ENCODE results near the gene ACAP2. TPM values are rescaled to one million over a fixed set of nuclear protein-coding genes. Genes with fewer than 3 reads are reported as not detected.
"Not testable (repeated sequence)": the region's sequence is repeated elsewhere in the genome, so short reads cannot be mapped to it uniquely, and the experiment has no call there.

ACAP2 gene
- total and polyA plus RNA-seq, 4 donors: 11.2 to 146 (median 38.7) TPM

GRCh38 chr3:195356151-195357086 is 86.4 kb downstream of the ACAP2 start:
- DNase-seq (peak in 1 of 3 donors; percentile 24), ATAC-seq (ENCODE audit: insufficient read depth, low FRiP score) (no peak)
- H3K9ac ChIP-seq (ENCODE audit: insufficient read depth in 1 of 2, low read length in 2 of 2): no peak overlapping the region
- H3K27me3 ChIP-seq (ENCODE audit: control insufficient read depth in 3 of 3, insufficient read depth in 3 of 3, low read length in 2 of 3): no peaks in the 10 kb centered on the region
- TF ChIP-seq CTCF (IDR thresholded peaks at IDR 0.05; ENCODE audit: control extremely low read depth, extremely low read depth): no peak
- H3K4me1 ChIP-seq (ENCODE audit: control insufficient read depth in 5 of 5, insufficient read depth in 5 of 5, low read length in 5 of 5): peaks cover 0 to 5% (median 0%) of the 10 kb centered on the region in 5 donors
- no peak overlapping the region for H3K4me3 ChIP-seq
- H3K9me3 ChIP-seq (ENCODE audit: control insufficient read depth in 4 of 4, insufficient read depth in 3 of 4, low read length in 3 of 4): no peaks in the 10 kb centered on the region
- peaks cover 0 to 5% (median 2%) of the 10 kb centered on the region in 4 donors for H3K36me3 ChIP-seq (ENCODE audit: control insufficient read depth in 4 of 4, insufficient read depth in 4 of 4, low read length in 4 of 4)
- 89 to 90% methylated on average over 16 of the region's 16 CpGs for WGBS, 2 donors
- H3K27ac ChIP-seq (ENCODE audit: low read depth in 1 of 2, low read length in 1 of 2): no peak overlapping the region

GRCh38 chr3:195354009-195354408 is 88.8 kb downstream of the ACAP2 start:
- H3K27me3 ChIP-seq (ENCODE audit: control insufficient read depth in 3 of 3, insufficient read depth in 3 of 3, low read length in 2 of 3); H3K9me3 ChIP-seq (ENCODE audit: control insufficient read depth in 4 of 4, insufficient read depth in 3 of 4, low read length in 3 of 4); H3K4me3 ChIP-seq; H3K9ac ChIP-seq (ENCODE audit: insufficient read depth in 1 of 2, low read length in 2 of 2); ATAC-seq (ENCODE audit: insufficient read depth, low FRiP score); H3K4me1 ChIP-seq (ENCODE audit: control insufficient read depth in 5 of 5, insufficient read depth in 5 of 5, low read length in 5 of 5); DNase-seq; H3K27ac ChIP-seq (ENCODE audit: low read depth in 1 of 2, low read length in 1 of 2); H3K36me3 ChIP-seq (ENCODE audit: control insufficient read depth in 4 of 4, insufficient read depth in 4 of 4, low read length in 4 of 4): not testable (repeated sequence)
- WGBS, 2 donors: 49 to 90% methylated on average over 2 of the region's 2 CpGs

GRCh38 chr3:195352895-195353488 is 89.8 kb downstream of the ACAP2 start:
- no peaks in the 10 kb centered on the region for H3K9me3 ChIP-seq (ENCODE audit: control insufficient read depth in 4 of 4, insufficient read depth in 3 of 4, low read length in 3 of 4)
- TF ChIP-seq CTCF (IDR thresholded peaks at IDR 0.05; ENCODE audit: control extremely low read depth, extremely low read depth): no peak
- ATAC-seq (ENCODE audit: insufficient read depth, low FRiP score): peak; percentile 34
- H3K36me3 ChIP-seq (ENCODE audit: control insufficient read depth in 4 of 4, insufficient read depth in 4 of 4, low read length in 4 of 4): peaks cover 0 to 5% (median 1%) of the 10 kb centered on the region in 4 donors
- no peak overlapping the region for H3K27ac ChIP-seq (ENCODE audit: low read depth in 1 of 2, low read length in 1 of 2)
- H3K4me3 ChIP-seq: no peak overlapping the region
- DNase-seq: no peak
- H3K27me3 ChIP-seq (ENCODE audit: control insufficient read depth in 3 of 3, insufficient read depth in 3 of 3, low read length in 2 of 3): no peaks in the 10 kb centered on the region
- no peak overlapping the region for H3K9ac ChIP-seq (ENCODE audit: insufficient read depth in 1 of 2, low read length in 2 of 2)
- 93 to 96% methylated on average over 4 of the region's 4 CpGs for WGBS, 2 donors
- H3K4me1 ChIP-seq (ENCODE audit: control insufficient read depth in 5 of 5, insufficient read depth in 5 of 5, low read length in 5 of 5): peaks cover 0 to 5% (median 0%) of the 10 kb centered on the region in 5 donors

- no peaks in the 10 kb centered on the region for H3K4me1 ChIP-seq (ENCODE audit: control insufficient read depth in 5 of 5, insufficient read depth in 5 of 5, low read length in 5 of 5)
- ATAC-seq (ENCODE audit: insufficient read depth, low FRiP score) (no peak), DNase-seq (peak in 1 of 3 donors; percentile 8)
- H3K9ac ChIP-seq (ENCODE audit: insufficient read depth in 1 of 2, low read length in 2 of 2): no peak overlapping the region
- H3K27me3 ChIP-seq (ENCODE audit: control insufficient read depth in 3 of 3, insufficient read depth in 3 of 3, low read length in 2 of 3): no peaks in the 10 kb centered on the region
- 89 to 94% methylated on average over 5 of the region's 5 CpGs for WGBS, 2 donors
- H3K4me3 ChIP-seq: no peak overlapping the region
- H3K36me3 ChIP-seq (ENCODE audit: control insufficient read depth in 4 of 4, insufficient read depth in 4 of 4, low read length in 4 of 4): no peaks in the 10 kb centered on the region
- H3K9me3 ChIP-seq (ENCODE audit: control insufficient read depth in 4 of 4, insufficient read depth in 3 of 4, low read length in 3 of 4): no peaks in the 10 kb centered on the region
- no peak for TF ChIP-seq CTCF (IDR thresholded peaks at IDR 0.05; ENCODE audit: control extremely low read depth, extremely low read depth)
- H3K27ac ChIP-seq (ENCODE audit: low read depth in 1 of 2, low read length in 1 of 2): no peak overlapping the region
Measured at GRCh38 chr3:195348426-195349115, 94.2 kb downstream of the ACAP2 start.
